ENCODE data around the gene TMEM115.

The TMEM115 gene

GRCh38 chr3:50331364-50331907 lies 27.9 kb downstream of the TMEM115 start:
- no peak for DNase-seq (ENCODE audit: low spot score)

GRCh38 chr3:50330330-50330729 lies 29.0 kb downstream of the TMEM115 start:
- no peak for DNase-seq (ENCODE audit: low spot score)

GRCh38 chr3:50327943-50328691 lies 31.2 kb downstream of the TMEM115 start, which contains the start of gene TUSC2:
TSS of gene TUSC2 (minus strand) at chr3:50328223. CDS start at chr3:50328099, 124 bp downstream.
- peak; percentile 99 for DNase-seq (ENCODE audit: low spot score)

GRCh38 chr3:50327129-50327528 lies 32.2 kb downstream of the TMEM115 start:
- no peak for DNase-seq (ENCODE audit: low spot score)

- DNase-seq (ENCODE audit: low spot score) = no peak
Observed at GRCh38 chr3:50326182-50326541, 33.2 kb downstream of the TMEM115 start.

GRCh38 chr3:50325497-50326181 lies 33.7 kb downstream of the TMEM115 start:
- DNase-seq (ENCODE audit: low spot score) = no peak

- no peak for DNase-seq (ENCODE audit: low spot score)
Observed at GRCh38 chr3:50325113-50325480, 34.2 kb downstream of the TMEM115 start.

- DNase-seq (ENCODE audit: low spot score) = peak; percentile 81
Observed at GRCh38 chr3:50324351-50325112, 34.8 kb downstream of the TMEM115 start.

GRCh38 chr3:50323614-50324199 lies 35.6 kb downstream of the TMEM115 start:
- DNase-seq (ENCODE audit: low spot score) = no peak

- no peak for DNase-seq (ENCODE audit: low spot score)
Observed at GRCh38 chr3:50323092-50323600, 36.2 kb downstream of the TMEM115 start.

GRCh38 chr3:50322386-50323091 lies 36.8 kb downstream of the TMEM115 start, which contains the start of gene HYAL2:
TSS of gene HYAL2 (minus strand) at chr3:50322745. CDS start at chr3:50320489, 2,256 bp downstream.
- no peak for DNase-seq (ENCODE audit: low spot score)

- DNase-seq (ENCODE audit: low spot score) = no peak
Observed at GRCh38 chr3:50322115-50322385, 37.3 kb downstream of the TMEM115 start.

- DNase-seq (ENCODE audit: low spot score) = peak; percentile 96
Observed at GRCh38 chr3:50321336-50322114, 37.8 kb downstream of the TMEM115 start.

GRCh38 chr3:50320853-50321335 lies 38.4 kb downstream of the TMEM115 start:
- DNase-seq (ENCODE audit: low spot score) = peak; percentile 79

GRCh38 chr3:50319894-50320625 lies 39.3 kb downstream of the TMEM115 start:
- no peak for DNase-seq (ENCODE audit: low spot score)

- DNase-seq (ENCODE audit: low spot score) = no peak
Observed at GRCh38 chr3:50319181-50319893, 40.0 kb downstream of the TMEM115 start.

GRCh38 chr3:50318615-50319014 lies 40.7 kb downstream of the TMEM115 start:
- DNase-seq (ENCODE audit: low spot score) = no peak

GRCh38 chr3:50318163-50318562 lies 41.2 kb downstream of the TMEM115 start:
- DNase-seq (ENCODE audit: low spot score) = no peak

GRCh38 chr3:50317300-50317699 lies 42.0 kb downstream of the TMEM115 start:
- DNase-seq (ENCODE audit: low spot score) = no peak

All from hepatic stellate cell (primary cell).